Immature natural killer cell (primary cell): ENCODE results near the gene DLX3. TPM values are rescaled to one million over a fixed set of nuclear protein-coding genes. Genes with fewer than 3 reads are reported as not detected.

Source experiments
- DNase-seq, 3 donors: peaks; one replicate each; pipeline ENCODE4 v3.0.0; 2022; ENCODE audit warnings: mixed read lengths in 1 of 3
- H3K27ac Mint-ChIP-seq, 6 donors: one replicate each; pipeline ENCODE4 v1.8.0; 2020; ENCODE audit warnings: mixed read lengths in 6 of 6, mild to moderate bottlenecking in 5 of 6, inconsistent platforms in 4 of 6, moderate library complexity in 3 of 6
- H3K27me3 Mint-ChIP-seq, 3 donors: one replicate each; pipeline ENCODE4 v1.8.0; 2020 to 2021; ENCODE audit warnings: low read depth in 3 of 3, mild to moderate bottlenecking in 3 of 3, mixed read lengths in 3 of 3, moderate library complexity in 3 of 3, inconsistent platforms in 1 of 3
- H3K36me3 Mint-ChIP-seq, 3 donors: one replicate each; pipeline ENCODE4 v1.8.0; 2020; ENCODE audit warnings: mixed read lengths in 3 of 3, inconsistent platforms in 2 of 3, mild to moderate bottlenecking in 2 of 3
- H3K4me1 Mint-ChIP-seq, 2 donors: one replicate each; pipeline ENCODE4 v1.8.0; 2020; ENCODE audit warnings: inconsistent platforms in 2 of 2, mild to moderate bottlenecking in 2 of 2, mixed read lengths in 2 of 2, moderate library complexity in 1 of 2
- H3K4me3 Mint-ChIP-seq, 5 donors: one replicate each; pipeline ENCODE4 v1.8.0; 2020; ENCODE audit warnings: mild to moderate bottlenecking in 5 of 5, mixed read lengths in 5 of 5, inconsistent platforms in 3 of 5, moderate library complexity in 3 of 5
- H3K9me3 Mint-ChIP-seq, 6 donors: one replicate each; pipeline ENCODE4 v1.8.0; 2020; ENCODE audit warnings: mild to moderate bottlenecking in 6 of 6, mixed read lengths in 6 of 6, inconsistent platforms in 4 of 6, moderate library complexity in 3 of 6
- polyA plus RNA-seq, 3 donors: library from polyadenylated mRNA; unstranded; fragments of 300-500 nt; fragmentation: Illumina TruSeq; gene quantifications; one replicate each; pipeline ENCODE4 v1.2.3, GENCODE V29; 2021

The DLX3 gene
- polyA plus RNA-seq, 3 donors from 2014 or later = not detected

DNA sequence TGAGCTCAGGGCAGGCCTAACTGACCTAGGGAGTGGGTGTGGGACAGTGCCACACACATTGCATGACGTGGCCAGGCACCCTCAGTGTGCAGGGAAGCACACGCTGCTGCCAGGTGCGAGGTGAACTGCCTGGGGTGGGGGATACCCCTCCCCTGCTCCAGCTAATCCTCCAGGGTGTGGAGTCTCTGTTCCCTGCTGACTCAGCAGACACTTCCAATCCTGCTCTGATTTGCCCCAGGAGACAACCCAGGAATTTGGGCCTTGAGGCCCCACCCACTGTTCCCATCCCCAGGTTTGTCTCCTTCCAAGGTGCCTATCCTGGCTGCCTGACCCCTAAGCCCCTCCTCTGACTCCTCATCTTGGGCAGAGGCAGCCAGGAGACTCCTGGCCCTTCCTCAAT is 10.7 kb downstream of the DLX3 start:
- H3K9me3 Mint-ChIP-seq = peaks cover 0 to 2% (median 0%) of the 10 kb centered on the region in 6 donors
- H3K36me3 Mint-ChIP-seq = no peaks in the 10 kb centered on the region
- peaks cover 1 to 12% (median 7%) of the 10 kb centered on the region in 3 donors for H3K27me3 Mint-ChIP-seq
- H3K4me1 Mint-ChIP-seq = no peaks in the 10 kb centered on the region
- no peak overlapping the region for H3K27ac Mint-ChIP-seq
- no peak for DNase-seq
- no peak overlapping the region for H3K4me3 Mint-ChIP-seq

DNA sequence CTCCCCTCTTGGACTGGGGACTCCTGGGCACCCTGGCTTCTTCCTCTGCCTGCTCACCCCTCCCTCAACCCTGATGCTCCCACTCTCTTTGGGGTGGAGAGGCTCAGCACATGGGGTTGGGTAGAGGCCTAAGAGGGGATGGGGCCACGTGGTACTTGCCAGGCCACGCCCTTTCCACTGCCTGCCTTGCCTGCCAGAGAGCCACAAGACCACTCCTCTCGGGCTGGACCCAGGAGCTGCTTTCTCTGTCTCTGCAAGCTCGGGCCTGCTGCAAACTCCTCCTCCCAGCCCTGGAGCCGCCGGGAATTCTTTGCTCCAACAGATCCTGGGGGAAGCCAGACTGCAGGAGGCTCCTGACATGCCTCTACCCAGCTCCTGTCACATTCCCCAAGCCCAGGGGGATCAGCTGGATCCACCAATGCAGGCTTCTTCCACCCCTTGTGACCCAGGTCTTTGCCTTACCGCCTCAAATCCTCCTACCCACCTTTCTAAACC is 14.3 kb downstream of the DLX3 start:
- H3K4me3 Mint-ChIP-seq = no peak overlapping the region
- H3K27ac Mint-ChIP-seq = no peak overlapping the region
- no peaks in the 10 kb centered on the region for H3K4me1 Mint-ChIP-seq
- H3K27me3 Mint-ChIP-seq = peaks cover 0 to 13% (median 2%) of the 10 kb centered on the region in 3 donors
- H3K9me3 Mint-ChIP-seq = peaks cover 0 to 2% (median 0%) of the 10 kb centered on the region in 6 donors
- H3K36me3 Mint-ChIP-seq = no peaks in the 10 kb centered on the region
- no peak for DNase-seq

DNA sequence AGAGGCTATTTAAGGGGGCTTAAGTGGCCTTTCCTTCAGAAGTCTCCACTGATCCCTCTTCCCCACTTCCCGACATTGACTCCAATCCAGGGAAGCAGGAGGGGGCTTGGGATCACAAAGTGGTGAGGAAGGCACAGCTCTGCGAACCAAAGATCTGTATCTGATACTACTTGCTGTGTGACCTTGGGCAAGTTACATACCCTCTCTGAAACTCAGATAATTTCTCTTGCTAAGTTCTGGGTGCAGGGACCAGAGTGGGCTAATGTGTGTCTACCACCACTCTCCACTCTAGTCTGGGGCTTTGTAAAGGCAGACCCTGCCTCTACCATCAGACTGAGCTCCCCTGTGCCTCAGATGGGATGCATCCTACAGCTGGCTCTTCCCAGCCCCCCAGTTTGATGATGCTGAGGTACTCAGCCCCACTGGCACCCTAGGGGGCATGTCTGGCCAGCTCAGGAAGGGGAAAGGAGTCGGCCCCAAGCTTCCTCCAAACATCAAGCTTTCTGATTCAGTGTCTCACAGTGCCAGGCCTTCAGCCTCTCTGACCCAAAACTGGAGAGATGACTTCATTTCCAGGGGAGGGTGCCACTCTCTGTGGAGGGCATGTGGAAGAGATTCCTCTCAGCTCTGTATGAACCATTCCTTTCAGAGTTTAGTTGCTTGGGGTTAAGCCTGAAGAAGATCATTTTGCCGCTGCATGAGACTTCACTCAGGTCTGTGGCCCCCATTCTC is 15.1 kb downstream of the DLX3 start:
- no peak overlapping the region for H3K27ac Mint-ChIP-seq

DNA sequence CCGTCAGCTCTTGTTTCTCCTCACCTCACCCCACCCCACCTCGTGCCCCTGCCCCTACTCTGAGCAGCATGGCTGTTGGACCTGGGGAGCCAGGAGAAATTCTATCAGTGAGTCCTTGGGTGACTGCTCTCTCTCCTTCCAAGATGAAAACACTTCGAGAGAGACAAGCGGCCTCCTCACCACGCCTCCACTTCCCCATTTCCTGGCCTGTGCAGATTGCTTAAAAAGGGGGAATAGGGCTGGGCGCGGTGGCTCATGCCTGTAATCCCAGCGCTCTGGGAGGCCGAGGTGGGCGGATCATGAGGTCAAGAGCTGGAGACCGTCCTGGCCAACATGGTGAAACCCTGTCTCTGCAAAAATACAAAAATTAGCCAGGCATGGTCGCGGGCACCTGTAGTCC is 16.5 kb downstream of the DLX3 start:
- peaks cover 1 to 8% (median 8%) of the 10 kb centered on the region in 3 donors for H3K27me3 Mint-ChIP-seq
- no peaks in the 10 kb centered on the region for H3K36me3 Mint-ChIP-seq
- H3K9me3 Mint-ChIP-seq = no peaks in the 10 kb centered on the region
- no peak for DNase-seq
- no peak overlapping the region for H3K4me3 Mint-ChIP-seq
- no peak overlapping the region for H3K27ac Mint-ChIP-seq
- H3K4me1 Mint-ChIP-seq = no peaks in the 10 kb centered on the region

More for the DNA sequence above, 15.1 kb downstream of the DLX3 start:
- H3K9me3 Mint-ChIP-seq = no peaks in the 10 kb centered on the region
- H3K4me3 Mint-ChIP-seq = no peak overlapping the region
- no peaks in the 10 kb centered on the region for H3K4me1 Mint-ChIP-seq
- no peaks in the 10 kb centered on the region for H3K36me3 Mint-ChIP-seq
- peaks cover 0 to 11% (median 2%) of the 10 kb centered on the region in 3 donors for H3K27me3 Mint-ChIP-seq
- DNase-seq = no peak

DNA sequence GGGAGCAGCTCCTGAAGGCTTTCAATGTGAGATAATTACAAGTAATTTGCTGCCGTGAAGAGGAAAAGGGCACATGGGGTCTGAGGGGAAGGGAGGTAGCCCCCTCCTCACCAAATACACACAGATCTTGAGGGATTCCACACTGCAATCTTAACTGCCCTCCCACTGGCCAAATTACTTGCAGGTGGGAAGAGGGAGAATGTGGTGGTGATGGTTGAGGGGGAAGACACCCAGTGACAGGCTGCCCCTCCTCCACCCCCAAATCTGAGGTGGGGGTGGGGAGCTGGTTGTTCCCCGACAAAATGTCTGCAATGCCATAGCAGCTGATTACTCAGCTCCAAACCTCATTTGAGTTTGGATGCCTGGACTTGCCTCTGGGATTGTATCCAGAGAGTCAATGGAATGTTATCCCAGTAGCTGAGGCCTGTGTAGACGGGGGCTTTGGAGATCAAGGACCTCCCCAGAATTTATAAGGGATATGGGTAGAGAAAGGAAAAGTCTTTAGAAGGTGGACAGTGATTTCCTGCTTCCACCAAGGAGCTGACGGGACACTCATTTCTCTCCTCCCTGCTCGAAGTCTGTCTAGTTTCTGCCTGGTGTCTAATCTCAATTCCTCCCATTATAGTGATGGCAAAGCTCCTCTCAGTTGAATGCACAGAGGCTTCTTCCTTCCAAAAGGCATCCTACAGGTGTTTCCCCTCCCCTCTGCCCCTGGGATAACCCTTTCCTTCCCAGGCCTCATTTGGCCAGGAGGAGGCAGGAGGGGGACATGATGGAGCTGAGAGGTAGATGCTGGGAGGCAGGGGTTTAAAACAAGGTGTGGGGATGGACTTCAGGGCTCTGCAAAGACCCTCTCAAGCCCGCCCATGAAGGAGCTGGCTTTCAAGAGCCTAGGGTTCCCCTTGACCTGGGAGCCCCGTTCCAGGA is 17.3 kb downstream of the DLX3 start:
- H3K36me3 Mint-ChIP-seq = no peaks in the 10 kb centered on the region
- no peak for DNase-seq
- no peak overlapping the region for H3K4me3 Mint-ChIP-seq
- H3K27ac Mint-ChIP-seq = no peak overlapping the region
- H3K9me3 Mint-ChIP-seq = no peaks in the 10 kb centered on the region
- peaks cover 0 to 2% of the 10 kb centered on the region in 2 donors for H3K4me1 Mint-ChIP-seq
- peaks cover 6 to 13% (median 10%) of the 10 kb centered on the region in 3 donors for H3K27me3 Mint-ChIP-seq

DNA sequence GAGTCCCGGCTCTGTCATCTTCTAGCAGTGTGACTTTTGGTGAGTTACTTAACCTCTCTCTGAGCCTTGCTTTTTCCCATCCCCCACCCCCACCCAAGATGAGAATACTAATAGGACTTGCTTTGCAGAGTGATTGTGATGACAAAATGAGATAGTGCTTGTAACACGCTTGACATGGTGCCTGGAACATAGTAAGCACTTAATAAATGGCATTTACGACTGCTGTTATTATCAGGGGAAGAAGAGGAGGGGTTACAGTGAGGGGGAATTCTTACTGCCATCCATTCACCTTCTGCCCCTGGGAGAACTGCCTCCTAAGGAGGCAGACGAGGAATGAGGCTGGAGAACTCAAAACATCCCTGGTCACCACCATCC is 18.2 kb downstream of the DLX3 start:
- DNase-seq = no peak
- Mint-ChIP-seq H3K4me1 (peaks cover under 1 to 3% of the 10 kb centered on the region in 2 donors), H3K27ac (no peak overlapping the region), H3K9me3 (no peaks in the 10 kb centered on the region), H3K27me3 (peaks cover 6 to 18% (median 8%) of the 10 kb centered on the region in 3 donors), H3K4me3 (no peak overlapping the region), H3K36me3 (no peaks in the 10 kb centered on the region)

DNA sequence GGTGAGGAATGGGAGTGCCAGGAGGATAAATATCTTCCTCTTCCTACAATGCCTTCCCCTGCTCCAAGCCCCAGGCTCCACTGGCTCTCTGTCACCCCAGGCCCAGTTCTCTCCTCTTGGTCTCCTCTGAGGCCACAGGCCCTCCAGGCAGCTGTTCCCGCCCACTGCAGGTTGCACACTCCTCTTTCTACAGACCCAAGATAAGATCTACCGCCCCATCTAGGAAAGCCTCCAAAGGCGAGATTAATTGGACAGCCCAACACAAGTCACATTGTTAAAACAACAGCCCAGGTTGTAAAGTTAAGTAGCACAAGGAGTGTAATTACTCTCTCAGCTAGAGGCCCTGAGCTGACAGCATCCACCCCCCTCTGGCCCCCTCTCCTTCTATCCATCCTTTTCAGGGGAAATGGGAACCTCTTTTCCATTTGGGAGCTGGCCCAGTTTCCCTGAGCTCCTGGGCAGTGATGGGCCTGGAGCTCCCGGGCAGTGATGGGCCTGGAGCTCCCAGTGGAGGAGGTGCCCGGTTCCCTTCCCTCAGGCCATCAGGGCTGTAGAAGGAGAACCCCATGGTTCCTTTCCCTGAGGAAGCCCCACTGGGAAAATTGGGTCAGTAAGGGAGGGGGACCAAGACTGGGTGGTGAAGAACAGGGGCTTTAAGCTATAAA is 18.7 kb downstream of the DLX3 start:
- peaks cover 0 to under 1% (median 0%) of the 10 kb centered on the region in 6 donors for H3K9me3 Mint-ChIP-seq
- peaks cover 5 to 8% of the 10 kb centered on the region in 2 donors for H3K4me1 Mint-ChIP-seq
- no peak for DNase-seq
- H3K4me3 Mint-ChIP-seq = no peak overlapping the region
- H3K36me3 Mint-ChIP-seq = no peaks in the 10 kb centered on the region
- H3K27me3 Mint-ChIP-seq = peaks cover 8 to 21% (median 9%) of the 10 kb centered on the region in 3 donors
- H3K27ac Mint-ChIP-seq = no peak overlapping the region

DNA sequence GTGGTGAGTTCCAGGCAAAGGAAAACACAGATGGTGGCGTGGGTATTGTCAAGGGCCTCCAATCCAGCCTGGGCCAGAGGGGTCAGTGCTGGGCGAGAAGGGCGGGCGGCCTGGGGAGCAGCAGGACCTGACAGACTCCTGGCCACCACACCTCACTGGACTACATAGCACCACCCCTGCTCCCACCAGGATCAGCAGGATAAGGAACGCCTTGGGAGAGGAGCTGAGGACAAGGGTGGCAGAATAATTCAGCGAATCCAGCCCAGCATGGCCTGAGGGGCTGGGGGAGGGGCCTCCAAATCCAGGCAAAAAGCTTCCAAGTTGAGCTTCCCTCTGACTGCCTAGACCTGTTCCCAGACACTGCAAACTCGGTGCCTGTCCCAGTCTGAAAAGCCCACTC is 19.5 kb downstream of the DLX3 start:
- no peak overlapping the region for H3K27ac Mint-ChIP-seq
- peaks cover 0 to 5% (median 0%) of the 10 kb centered on the region in 3 donors for H3K36me3 Mint-ChIP-seq
- H3K27me3 Mint-ChIP-seq = peaks cover 11 to 25% (median 16%) of the 10 kb centered on the region in 3 donors
- peaks cover 13 to 14% of the 10 kb centered on the region in 2 donors for H3K4me1 Mint-ChIP-seq
- H3K4me3 Mint-ChIP-seq = no peak overlapping the region
- peaks cover 0 to 2% (median 0%) of the 10 kb centered on the region in 6 donors for H3K9me3 Mint-ChIP-seq
- DNase-seq = no peak

DNA sequence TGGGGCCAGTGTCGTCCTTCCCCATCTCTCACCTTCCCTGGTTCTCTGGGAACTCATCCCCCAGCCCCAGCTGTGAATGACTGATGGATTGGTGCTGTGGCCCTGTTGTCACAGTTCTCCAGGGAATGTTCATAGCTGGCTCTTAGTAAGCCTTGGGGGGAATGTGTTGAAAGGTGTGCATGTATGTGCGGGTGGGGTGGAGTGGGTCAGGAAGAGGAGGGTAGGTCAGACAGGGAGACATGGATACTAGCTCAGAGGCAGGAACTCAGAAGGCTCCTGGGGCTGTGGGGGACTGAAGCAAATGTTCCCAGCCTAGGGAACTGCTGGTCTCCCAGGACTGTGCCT is 21.8 kb downstream of the DLX3 start:
- H3K4me1 Mint-ChIP-seq = peaks cover 28 to 29% of the 10 kb centered on the region in 2 donors
- peaks cover 0 to 5% (median 0%) of the 10 kb centered on the region in 3 donors for H3K36me3 Mint-ChIP-seq
- H3K9me3 Mint-ChIP-seq = peaks cover 0 to 2% (median 0%) of the 10 kb centered on the region in 6 donors
- DNase-seq = no peak
- H3K27ac Mint-ChIP-seq = no peak overlapping the region
- peak overlapping the region in 1 of 5 donors; percentile 10 for H3K4me3 Mint-ChIP-seq
- peaks cover 18 to 32% (median 30%) of the 10 kb centered on the region in 3 donors for H3K27me3 Mint-ChIP-seq

DNA sequence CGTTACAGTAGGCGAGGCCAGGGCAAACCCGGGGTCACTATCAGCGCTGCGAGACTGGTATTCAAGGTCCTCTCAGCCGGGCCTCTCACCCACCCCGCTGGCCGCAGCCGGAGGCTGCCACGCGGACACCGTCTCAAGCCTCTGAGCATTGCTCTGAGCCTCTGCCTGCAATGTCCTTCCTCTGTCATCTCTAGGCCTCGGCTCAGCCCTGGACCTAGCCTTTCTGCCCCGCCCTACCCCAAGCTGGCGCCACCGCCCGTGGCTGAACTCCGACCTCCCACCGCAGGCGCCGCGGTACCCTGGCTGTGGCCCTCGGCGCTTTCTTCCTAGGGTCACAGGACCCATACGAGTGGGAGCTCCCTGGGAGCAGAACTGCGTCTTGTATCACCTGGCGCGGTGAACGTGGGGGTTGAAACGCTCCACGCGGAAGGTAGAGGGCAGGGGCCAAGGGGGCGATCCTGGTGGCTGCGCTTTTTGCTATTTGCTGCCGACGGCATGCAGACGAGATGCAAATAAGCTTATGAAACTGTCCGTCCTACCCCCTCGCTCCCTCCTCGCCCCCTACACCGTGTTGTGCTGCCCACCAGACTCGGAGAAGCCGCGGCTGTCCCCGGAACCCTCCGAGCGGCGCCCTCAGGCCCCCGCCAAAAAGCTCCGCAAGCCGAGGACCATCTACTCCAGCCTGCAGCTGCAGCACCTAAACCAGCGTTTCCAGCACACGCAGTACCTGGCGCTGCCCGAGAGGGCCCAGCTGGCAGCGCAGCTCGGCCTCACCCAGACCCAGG is 22.3 kb downstream of the DLX3 start:
- DNase-seq = no peak
- H3K4me3 Mint-ChIP-seq = peak overlapping the region in 1 of 5 donors; percentile 10
- H3K27ac Mint-ChIP-seq = no peak overlapping the region
- H3K36me3 Mint-ChIP-seq = peaks cover 0 to 5% (median 0%) of the 10 kb centered on the region in 3 donors
- H3K9me3 Mint-ChIP-seq = peaks cover 0 to 3% (median 0%) of the 10 kb centered on the region in 6 donors
- peaks cover 18 to 36% (median 33%) of the 10 kb centered on the region in 3 donors for H3K27me3 Mint-ChIP-seq
- peaks cover 32 to 33% of the 10 kb centered on the region in 2 donors for H3K4me1 Mint-ChIP-seq

DNA sequence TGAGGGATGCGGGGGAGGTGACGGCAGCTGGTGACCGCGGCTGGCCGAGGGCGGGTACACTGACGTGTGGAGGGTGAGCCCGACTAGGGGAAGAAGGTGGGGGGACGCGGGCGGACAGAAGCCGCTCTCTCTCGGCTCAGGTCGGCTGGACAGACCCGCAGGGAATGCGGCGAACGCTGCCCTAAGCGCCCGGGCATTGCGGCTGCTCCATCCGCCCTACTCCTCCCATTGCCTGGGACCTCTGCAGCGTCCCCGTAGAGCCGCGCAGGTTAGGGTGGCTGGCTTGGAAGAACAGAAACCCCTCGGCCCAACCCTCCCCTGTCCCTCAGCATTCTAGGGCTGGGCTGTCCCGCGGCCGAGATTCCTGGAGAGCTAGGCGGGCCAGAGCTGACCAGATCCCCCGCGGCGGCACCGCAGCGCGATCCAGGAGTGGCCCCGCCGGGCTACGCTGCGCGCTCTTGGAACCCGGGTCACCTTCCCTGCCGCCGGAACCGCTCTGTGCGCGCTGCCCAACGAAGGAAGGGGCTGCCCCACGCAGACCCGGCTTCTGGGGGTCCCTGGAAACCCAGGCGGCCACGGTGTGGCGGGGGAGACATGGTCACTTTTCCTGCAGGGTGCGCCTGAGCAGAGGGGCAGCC is 23.1 kb downstream of the DLX3 start:
- peaks cover 0 to 4% (median 0%) of the 10 kb centered on the region in 6 donors for H3K9me3 Mint-ChIP-seq
- no peak overlapping the region for H3K27ac Mint-ChIP-seq
- H3K4me1 Mint-ChIP-seq = peaks cover 32 to 37% of the 10 kb centered on the region in 2 donors
- peak overlapping the region in 3 of 5 donors; percentile 9 to 19 (median 10) for H3K4me3 Mint-ChIP-seq
- peaks cover 0 to 5% (median 0%) of the 10 kb centered on the region in 3 donors for H3K36me3 Mint-ChIP-seq
- peaks cover 18 to 41% (median 39%) of the 10 kb centered on the region in 3 donors for H3K27me3 Mint-ChIP-seq
- no peak for DNase-seq

DNA sequence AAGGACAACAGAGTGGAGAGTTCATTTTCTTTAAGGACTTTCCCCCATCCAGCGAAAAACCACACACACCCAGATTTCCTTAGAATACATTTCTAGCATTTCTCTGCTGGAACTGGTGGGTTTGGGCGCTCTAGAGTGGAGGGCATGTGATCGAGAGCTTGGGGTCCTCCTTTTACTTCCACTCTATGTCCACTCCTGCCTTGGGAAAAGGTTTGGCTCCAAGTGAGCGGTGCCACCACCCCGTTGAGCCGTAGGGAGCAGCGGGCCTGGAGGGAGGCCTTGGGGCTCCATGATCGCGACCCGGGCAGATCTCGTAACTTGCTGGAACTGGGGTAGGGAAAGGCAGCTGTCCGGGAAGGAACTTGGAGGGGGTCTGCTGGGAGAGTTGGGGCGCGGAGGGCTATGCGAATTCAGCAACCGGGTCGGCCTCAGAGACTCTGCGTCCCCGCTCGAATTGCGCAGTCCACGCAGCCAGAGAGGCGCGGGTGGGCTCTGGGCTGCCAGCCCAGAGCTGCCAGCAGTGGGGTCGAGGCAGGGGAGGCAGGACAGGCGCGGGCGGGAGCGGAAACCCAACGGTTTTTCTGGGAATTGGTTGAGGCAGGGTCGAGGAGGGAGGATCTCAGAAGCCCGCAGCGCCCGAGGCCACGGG is 23.7 kb downstream of the DLX3 start:
- peaks cover 18 to 45% (median 43%) of the 10 kb centered on the region in 3 donors for H3K27me3 Mint-ChIP-seq
- peak overlapping the region in 3 of 5 donors; percentile 42 to 92 (median 48) for H3K4me3 Mint-ChIP-seq
- peaks cover 0 to 5% (median 0%) of the 10 kb centered on the region in 3 donors for H3K36me3 Mint-ChIP-seq
- peaks cover 32 to 37% of the 10 kb centered on the region in 2 donors for H3K4me1 Mint-ChIP-seq
- no peak for DNase-seq
- H3K27ac Mint-ChIP-seq = no peak overlapping the region
- H3K9me3 Mint-ChIP-seq = peaks cover 0 to 4% (median 0%) of the 10 kb centered on the region in 6 donors
